Measurements from ENCODE around the gene MARCHF3.

DNA sequence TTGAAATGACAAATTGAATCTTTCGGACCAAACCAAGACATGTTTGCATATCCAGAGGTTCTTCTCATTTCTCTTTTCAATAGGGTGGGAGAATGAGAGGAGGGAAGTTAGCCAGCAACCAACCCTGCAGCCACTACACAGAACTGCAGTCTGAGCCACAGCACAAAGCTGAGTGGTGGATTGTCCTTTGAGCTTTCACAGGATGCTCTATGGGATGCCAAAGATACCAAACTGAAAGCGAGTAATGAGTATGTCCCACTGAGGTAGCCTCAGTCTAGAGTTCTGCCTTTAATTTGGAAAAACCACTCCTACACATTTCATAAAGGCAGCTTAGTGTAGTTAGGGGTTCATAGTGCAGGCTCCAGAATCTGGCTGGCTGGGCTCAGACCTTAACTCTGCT lies 114.9 kb downstream of the MARCHF3 start:
- TF ChIP-seq EZH2 (IDR thresholded peaks at IDR 0.05; ENCODE audit: borderline replicate concordance, low read depth, low read length, severe bottlenecking), result no peak
- TF ChIP-seq POLR2A (IDR thresholded peaks at IDR 0.05; ENCODE audit: low read depth, low read length), result no peak
- TF ChIP-seq, protein P1, sequence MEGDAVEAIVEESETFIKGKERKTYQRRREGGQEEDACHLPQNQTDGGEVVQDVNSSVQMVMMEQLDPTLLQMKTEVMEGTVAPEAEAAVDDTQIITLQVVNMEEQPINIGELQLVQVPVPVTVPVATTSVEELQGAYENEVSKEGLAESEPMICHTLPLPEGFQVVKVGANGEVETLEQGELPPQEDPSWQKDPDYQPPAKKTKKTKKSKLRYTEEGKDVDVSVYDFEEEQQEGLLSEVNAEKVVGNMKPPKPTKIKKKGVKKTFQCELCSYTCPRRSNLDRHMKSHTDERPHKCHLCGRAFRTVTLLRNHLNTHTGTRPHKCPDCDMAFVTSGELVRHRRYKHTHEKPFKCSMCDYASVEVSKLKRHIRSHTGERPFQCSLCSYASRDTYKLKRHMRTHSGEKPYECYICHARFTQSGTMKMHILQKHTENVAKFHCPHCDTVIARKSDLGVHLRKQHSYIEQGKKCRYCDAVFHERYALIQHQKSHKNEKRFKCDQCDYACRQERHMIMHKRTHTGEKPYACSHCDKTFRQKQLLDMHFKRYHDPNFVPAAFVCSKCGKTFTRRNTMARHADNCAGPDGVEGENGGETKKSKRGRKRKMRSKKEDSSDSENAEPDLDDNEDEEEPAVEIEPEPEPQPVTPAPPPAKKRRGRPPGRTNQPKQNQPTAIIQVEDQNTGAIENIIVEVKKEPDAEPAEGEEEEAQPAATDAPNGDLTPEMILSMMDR (IDR thresholded peaks at IDR 0.05; ENCODE audit: extremely low read depth in 1 of 2, insufficient read depth in 1 of 2, low read depth in 1 of 2, low read length in 2 of 2), result no peak
- TF ChIP-seq POLR2AphosphoS5 (IDR thresholded peaks at IDR 0.05; ENCODE audit: insufficient read depth, low read depth, low read length), result no peak

All from endothelial cell of umbilical vein (primary cell).